Measurements from ENCODE around the gene GRIK4. TPM values are rescaled to one million over a fixed set of nuclear protein-coding genes. Genes with fewer than 3 reads are reported as not detected.
A peak's percentile ranks its signal among the peaks of the same experiment; 100 is the strongest.

The GRIK4 gene
- total RNA-seq, 1 experiment from 2014 or later = not detected

DNA sequence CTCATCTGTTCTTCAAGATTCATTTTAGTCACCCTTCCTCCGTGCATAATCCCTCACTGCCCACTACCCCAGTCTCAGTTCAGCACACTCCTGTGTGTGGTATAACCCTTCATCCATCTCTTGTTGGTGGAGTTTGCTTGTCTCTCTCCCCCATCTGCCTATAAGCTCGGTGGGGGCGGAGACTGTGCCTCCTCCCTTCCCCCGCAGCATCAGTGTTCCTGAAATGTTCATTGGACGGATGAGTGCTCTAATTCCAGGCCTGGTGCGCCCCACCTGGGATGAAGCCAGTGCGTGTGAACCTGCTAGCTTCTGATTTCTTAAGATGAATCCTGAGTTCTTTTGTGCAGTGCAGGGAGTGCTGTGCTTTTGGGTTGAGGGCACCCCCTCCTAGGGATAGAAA lies 100.0 kb downstream of the GRIK4 start:
- ChIA-PET CTCF (no interaction called here), POLR2A (no interaction called here)
- H3K4me1 Mint-ChIP-seq (ENCODE audit: insufficient read depth, unreplicated experiment) = peaks cover 7% of the 10 kb centered on the region
- H3K27me3 Mint-ChIP-seq (ENCODE audit: insufficient read depth, unreplicated experiment) = peaks cover 25% of the 10 kb centered on the region
- no peak overlapping the region for H3K4me3 Mint-ChIP-seq (ENCODE audit: unreplicated experiment)
- H3K9me3 Mint-ChIP-seq (ENCODE audit: unreplicated experiment) = no peaks in the 10 kb centered on the region
- intact Hi-C loops (cut with micrococcal nuclease) = no loop called here
- no peak for TF ChIP-seq CTCF (IDR thresholded peaks at IDR 0.05; ENCODE audit: unreplicated experiment)
- no TSS peak for BruUV-seq (replicated peaks)
- H3K27ac Mint-ChIP-seq (ENCODE audit: low read depth, unreplicated experiment) = no peak overlapping the region
- no peak for DNase-seq (ENCODE audit: unreplicated experiment)
- H3K36me3 Mint-ChIP-seq (ENCODE audit: insufficient read depth, unreplicated experiment) = no peaks in the 10 kb centered on the region

GRCh38 chr11:120612513-120613263 lies 101.1 kb downstream of the GRIK4 start:
- peak; percentile 4 for DNase-seq (ENCODE audit: unreplicated experiment)
- H3K27me3 Mint-ChIP-seq (ENCODE audit: insufficient read depth, unreplicated experiment) = peaks cover 15% of the 10 kb centered on the region
- no peak for TF ChIP-seq CTCF (IDR thresholded peaks at IDR 0.05; ENCODE audit: unreplicated experiment)
- ChIA-PET POLR2A (interaction anchor here (0.5 kb wide), 1 partner anchor 400 kb away, joined by 3 read pairs; no protein-coding TSS in a partner anchor), CTCF (no interaction called here)
- H3K36me3 Mint-ChIP-seq (ENCODE audit: insufficient read depth, unreplicated experiment) = no peaks in the 10 kb centered on the region
- peaks cover 5% of the 10 kb centered on the region for H3K9me3 Mint-ChIP-seq (ENCODE audit: unreplicated experiment)
- no TSS peak for BruUV-seq (replicated peaks)
- no peak overlapping the region for H3K4me3 Mint-ChIP-seq (ENCODE audit: unreplicated experiment)
- no peak overlapping the region for H3K27ac Mint-ChIP-seq (ENCODE audit: low read depth, unreplicated experiment)
- H3K4me1 Mint-ChIP-seq (ENCODE audit: insufficient read depth, unreplicated experiment) = peaks cover 7% of the 10 kb centered on the region
- intact Hi-C loops (cut with micrococcal nuclease) = no loop called here

DNA sequence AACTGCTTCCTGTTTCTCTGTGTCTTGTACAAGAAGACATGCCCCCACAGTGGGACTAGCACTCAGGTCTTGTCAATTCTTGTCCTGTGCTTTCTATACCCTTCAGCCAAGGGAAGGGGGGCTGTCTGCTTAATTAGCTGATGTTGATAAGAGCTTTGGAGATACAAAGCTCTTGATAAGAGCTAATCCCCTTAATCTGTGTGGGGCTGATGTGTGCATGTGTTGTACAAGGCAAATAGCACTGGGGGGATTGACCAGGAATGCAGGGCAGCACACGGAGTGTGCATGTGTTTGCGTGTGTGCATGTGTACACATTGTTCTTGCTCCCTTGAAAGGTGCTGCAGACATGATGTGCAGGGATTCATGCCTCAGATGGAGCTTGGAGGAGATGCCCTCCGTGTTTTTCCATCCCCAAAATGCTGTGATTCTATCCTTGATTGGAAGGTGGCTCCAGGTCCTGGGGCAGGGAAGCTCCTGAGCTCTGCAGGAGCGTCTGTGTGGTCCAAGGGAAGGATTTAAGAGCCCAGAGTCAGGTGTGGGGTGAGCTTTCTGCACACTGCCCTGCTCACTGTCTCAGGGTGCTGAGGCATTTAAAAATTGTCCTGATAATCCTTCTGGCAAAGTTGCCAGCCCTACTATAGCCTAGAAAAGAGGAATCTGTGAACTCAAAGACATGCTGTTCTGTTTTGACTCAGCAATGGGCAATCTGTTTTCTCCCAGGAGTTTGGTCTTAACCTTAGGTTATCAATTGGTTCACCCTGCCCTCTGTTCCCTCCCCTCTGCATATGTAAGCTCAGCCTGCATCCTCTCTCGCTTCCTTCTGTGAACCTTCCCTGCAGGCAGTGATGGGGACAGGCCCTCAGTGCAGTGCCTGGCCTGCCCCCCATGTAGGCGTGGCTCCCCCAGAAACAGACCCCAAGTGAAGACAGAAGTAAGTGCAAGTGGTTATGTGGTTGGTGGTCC lies 102.0 kb downstream of the GRIK4 start:
- H3K36me3 Mint-ChIP-seq (ENCODE audit: insufficient read depth, unreplicated experiment) = no peaks in the 10 kb centered on the region
- no peak overlapping the region for H3K4me3 Mint-ChIP-seq (ENCODE audit: unreplicated experiment)
- no peak for TF ChIP-seq CTCF (IDR thresholded peaks at IDR 0.05; ENCODE audit: unreplicated experiment)
- H3K9me3 Mint-ChIP-seq (ENCODE audit: unreplicated experiment) = peaks cover 13% of the 10 kb centered on the region
- CTCF ChIA-PET = interaction anchor here (0.6 kb wide), 1 partner anchor 436 kb away, joined by 4 read pairs; no protein-coding TSS in a partner anchor
- H3K27ac Mint-ChIP-seq (ENCODE audit: low read depth, unreplicated experiment) = no peak overlapping the region
- H3K27me3 Mint-ChIP-seq (ENCODE audit: insufficient read depth, unreplicated experiment) = peaks cover 15% of the 10 kb centered on the region
- DNase-seq (ENCODE audit: unreplicated experiment) = no peak
- intact Hi-C loops (cut with micrococcal nuclease) = no loop called here
- POLR2A ChIA-PET = no interaction called here
- BruUV-seq (replicated peaks) = no TSS peak
- H3K4me1 Mint-ChIP-seq (ENCODE audit: insufficient read depth, unreplicated experiment) = peaks cover 7% of the 10 kb centered on the region

- intact Hi-C loops (cut with micrococcal nuclease) = no loop called here
- no peak overlapping the region for H3K4me3 Mint-ChIP-seq (ENCODE audit: unreplicated experiment)
- POLR2A ChIA-PET = no interaction called here
- CTCF ChIA-PET = interaction anchor here (0.7 kb wide), 1 partner anchor 14 kb away, joined by 3 read pairs; no protein-coding TSS in a partner anchor
- H3K9me3 Mint-ChIP-seq (ENCODE audit: unreplicated experiment) = peaks cover 18% of the 10 kb centered on the region
- TF ChIP-seq CTCF (IDR thresholded peaks at IDR 0.05; ENCODE audit: unreplicated experiment) = no peak
- no peak for DNase-seq (ENCODE audit: unreplicated experiment)
- H3K27ac Mint-ChIP-seq (ENCODE audit: low read depth, unreplicated experiment) = no peak overlapping the region
- BruUV-seq (replicated peaks) = no TSS peak
- peaks cover 15% of the 10 kb centered on the region for H3K27me3 Mint-ChIP-seq (ENCODE audit: insufficient read depth, unreplicated experiment)
- no peaks in the 10 kb centered on the region for H3K36me3 Mint-ChIP-seq (ENCODE audit: insufficient read depth, unreplicated experiment)
- H3K4me1 Mint-ChIP-seq (ENCODE audit: insufficient read depth, unreplicated experiment) = no peaks in the 10 kb centered on the region
These were observed 103.8 kb downstream of the GRIK4 start for GRCh38 chr11:120615391-120615790.

All from MCF 10A (cell line).